Measurements from ENCODE around the gene SULT4A1. TPM values are rescaled to one million over a fixed set of nuclear protein-coding genes. Genes with fewer than 3 reads are reported as not detected.
A peak's percentile ranks its signal among the peaks of the same experiment; 100 is the strongest.

SULT4A1 gene
- polyA plus RNA-seq, 1 of the 3 experiments (the other 2 are of a cell fraction), result 3.9 TPM

DNA sequence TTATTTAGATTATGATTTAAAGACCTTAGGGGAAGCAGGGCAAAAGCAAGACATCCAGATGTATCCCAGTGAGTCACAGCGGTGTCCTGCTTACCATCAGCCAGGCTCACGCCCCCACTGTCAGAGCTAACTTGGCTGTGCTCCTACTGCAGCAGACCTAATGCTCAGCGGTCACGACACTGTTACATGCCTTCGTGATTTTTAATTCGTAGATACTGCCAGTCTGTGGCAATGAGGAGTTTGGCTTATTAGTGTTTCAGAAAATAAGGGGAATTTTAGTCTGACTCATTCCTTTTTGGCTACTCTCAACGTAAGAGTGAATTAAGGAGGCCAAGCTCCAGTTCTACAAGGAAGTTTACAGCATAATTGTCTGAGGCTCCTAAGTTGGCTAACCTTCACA lies 72.9 kb downstream of the SULT4A1 start:
- Histone ChIP-seq H3F3A (replicated peaks; ENCODE audit: insufficient read depth) (peaks cover 14% of the 10 kb centered on the region), H2AFZ (ENCODE audit: low read depth) (no peak overlapping the region), H3K4me1 (ENCODE audit: control insufficient read depth in 1 of 2, insufficient read depth in 2 of 2, low read depth in 1 of 2, low read length in 1 of 2) (peaks cover 0 to 3% of the 10 kb centered on the region in 2 experiments; a peak in 1 of 4 replicates), H3K4me2 (no peak overlapping the region), H3K9me2 (no peaks in the 10 kb centered on the region), H3K9ac (no peak overlapping the region), H3K27me3 (ENCODE audit: insufficient read depth) (no peaks in the 10 kb centered on the region), H3K27ac (ENCODE audit: low read depth in 2 of 2, low read length in 1 of 2) (peak overlapping the region; percentile 32 to 74; a peak in 3 of 4 replicates), H4K20me1 (ENCODE audit: insufficient read depth) (no peaks in the 10 kb centered on the region), H3K36me3 (replicated peaks in 1 of 2; ENCODE audit: control insufficient read depth in 1 of 2, insufficient read depth in 2 of 2, low read length in 1 of 2) (no peaks in the 10 kb centered on the region), H3K9me3 (no peaks in the 10 kb centered on the region), H3K4me3 (ENCODE audit: low read depth in 2 of 2, low read length in 1 of 2) (no peak overlapping the region), H3K79me2 (ENCODE audit: insufficient read depth) (no peaks in the 10 kb centered on the region)
- 0% methylated on average over 6 of the region's 7 CpGs for WGBS (ENCODE audit: low lambda C conversion rate)
- peak; percentile 50; the same call in 1 of the 2 replicates for TF ChIP-seq SIN3A (IDR thresholded peaks at IDR 0.05; ENCODE audit: borderline replicate concordance, low read depth, low read length)
- TF ChIP-seq EP300 (IDR thresholded peaks at IDR 0.05; ENCODE audit: borderline replicate concordance in 1 of 2, low read depth in 1 of 2, low read length in 1 of 2), result peak; percentile 77 to 85; a peak in 3 of 4 replicates
- peak; percentile 81 for TF ChIP-seq NFIC (IDR thresholded peaks at IDR 0.05; ENCODE audit: borderline replicate concordance)
- peak; percentile 86 for TF ChIP-seq JUND (IDR thresholded peaks at IDR 0.05)
- peak; percentile 41; the same call in 1 of the 2 replicates for TF ChIP-seq ZBTB33 (IDR thresholded peaks at IDR 0.05; ENCODE audit: borderline replicate concordance, low read depth)
- TF ChIP-seq, protein P1, sequence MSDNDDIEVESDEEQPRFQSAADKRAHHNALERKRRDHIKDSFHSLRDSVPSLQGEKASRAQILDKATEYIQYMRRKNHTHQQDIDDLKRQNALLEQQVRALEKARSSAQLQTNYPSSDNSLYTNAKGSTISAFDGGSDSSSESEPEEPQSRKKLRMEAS (IDR thresholded peaks at IDR 0.05; ENCODE audit: low read depth), result peak; percentile 59
- TF ChIP-seq FOXJ3 (CRISPR knock-in tag; IDR thresholded peaks at IDR 0.05), result no peak
- peak; percentile 48; the same call in 1 of the 2 replicates for TF ChIP-seq TEAD4 (IDR thresholded peaks at IDR 0.05; ENCODE audit: borderline replicate concordance, insufficient read depth)
- TF ChIP-seq FOSL2 (IDR thresholded peaks at IDR 0.05; ENCODE audit: borderline replicate concordance, low read depth), result peak; percentile 66; the same call in 1 of the 2 replicates
- 0 out of 2 replicates have a peak, but pooled peaks have one; percentile 2 for TF ChIP-seq RAD21 (IDR thresholded peaks at IDR 0.05; ENCODE audit: low read length)
- no peak for TF ChIP-seq YY1 (IDR thresholded peaks at IDR 0.05; ENCODE audit: low read depth)
- TF ChIP-seq TCF12 (IDR thresholded peaks at IDR 0.05), result peak; percentile 99
- TF ChIP-seq IRF3 (IDR thresholded peaks at IDR 0.05; ENCODE audit: low read depth, low read length), result no peak
- no peak for TF ChIP-seq CHD2 (IDR thresholded peaks at IDR 0.05; ENCODE audit: low read length, partially characterized antibody)
- TF ChIP-seq MEF2A (IDR thresholded peaks at IDR 0.05; ENCODE audit: borderline replicate concordance, low read depth), result no peak
- 0 out of 2 replicates have a peak, but pooled peaks have one; percentile 38 for TF ChIP-seq MXI1 (IDR thresholded peaks at IDR 0.05; ENCODE audit: low read depth, low read length)
- TF ChIP-seq FOXM1 (IDR thresholded peaks at IDR 0.05; ENCODE audit: low read depth), result peak; percentile 72; the same call in 1 of the 2 replicates
- no peak for TF ChIP-seq EZH2phosphoT487 (IDR thresholded peaks at IDR 0.05; ENCODE audit: borderline replicate concordance, low read depth)
- no peak for TF ChIP-seq USF2 (IDR thresholded peaks at IDR 0.05; ENCODE audit: borderline replicate concordance, low read depth, low read length)
- TF ChIP-seq POLR2AphosphoS5 (IDR thresholded peaks at IDR 0.05; ENCODE audit: low read depth, low read length), result peak; percentile 87
- TF ChIP-seq RCOR1 (IDR thresholded peaks at IDR 0.05; ENCODE audit: low read length), result peak; percentile 43; the same call in 1 of the 2 replicates
- TF ChIP-seq PBX3 (IDR thresholded peaks at IDR 0.05), result peak; percentile 95
- TF ChIP-seq, protein P2, sequence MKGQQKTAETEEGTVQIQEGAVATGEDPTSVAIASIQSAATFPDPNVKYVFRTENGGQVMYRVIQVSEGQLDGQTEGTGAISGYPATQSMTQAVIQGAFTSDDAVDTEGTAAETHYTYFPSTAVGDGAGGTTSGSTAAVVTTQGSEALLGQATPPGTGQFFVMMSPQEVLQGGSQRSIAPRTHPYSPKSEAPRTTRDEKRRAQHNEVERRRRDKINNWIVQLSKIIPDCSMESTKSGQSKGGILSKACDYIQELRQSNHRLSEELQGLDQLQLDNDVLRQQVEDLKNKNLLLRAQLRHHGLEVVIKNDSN (IDR thresholded peaks at IDR 0.05; ENCODE audit: borderline replicate concordance, low read depth), result no peak
- peak; percentile 51; the same call in 1 of the 2 replicates for TF ChIP-seq RXRA (IDR thresholded peaks at IDR 0.05; ENCODE audit: borderline replicate concordance, low read depth)
- POLR2A ChIA-PET, result interaction anchor here (0.6 kb wide), 1 partner anchor 105 kb away, joined by 3 read pairs; no protein-coding TSS in a partner anchor
- CTCF ChIA-PET, result interaction anchor here (0.6 to 1.3 kb wide), 2 partner anchors 403 to 472 kb away, joined by 3 to 4 read pairs; no protein-coding TSS in a partner anchor
- DNase-seq, result peak; percentile 65

Measured in SK-N-SH (cell line).